Measurements from ENCODE around the gene ACTN4. TPM values are rescaled to one million over a fixed set of nuclear protein-coding genes. Genes with fewer than 3 reads are reported as not detected.
"Not testable (repeated sequence)": the region's sequence is repeated elsewhere in the genome, so short reads cannot be mapped to it uniquely, and the experiment has no call there.

ACTN4 gene
- total and polyA plus RNA-seq, 2 donors (not counting 1 experiment from before 2014, with no cell fraction given), result 127 to 683 TPM

GRCh38 chr19:38629568-38629967, 17.9 kb upstream of the ACTN4 start:
- peaks cover 14% of the 10 kb centered on the region for H3K36me3 ChIP-seq (ENCODE audit: control insufficient read depth, insufficient read depth, low read length)
- H4K20me1 ChIP-seq (ENCODE audit: control insufficient read depth, extremely low read depth, insufficient read depth, low read length), result no peaks in the 10 kb centered on the region
- H3K4me1 ChIP-seq (ENCODE audit: control insufficient read depth, extremely low read depth, insufficient read depth, low read length), result no peaks in the 10 kb centered on the region
- no peak for DNase-seq (ENCODE audit: low read depth in 2 of 2)
- no peaks in the 10 kb centered on the region for H3K27me3 ChIP-seq (ENCODE audit: control insufficient read depth, insufficient read depth, low read length)
- no peak overlapping the region for H3K27ac ChIP-seq (ENCODE audit: insufficient read depth, low read length)
- H3K79me2 ChIP-seq (ENCODE audit: control insufficient read depth, insufficient read depth, low read length), result no peaks in the 10 kb centered on the region
- no peak overlapping the region for H3K9ac ChIP-seq (ENCODE audit: insufficient read depth, low read length)
- no peak overlapping the region for H2AFZ ChIP-seq (ENCODE audit: low read length)
- no peak overlapping the region for H3K4me2 ChIP-seq (ENCODE audit: extremely low read depth, insufficient read depth, low read length)
- TF ChIP-seq CTCF (conservative IDR thresholded peaks at IDR 0.05 in 1 of 2, IDR thresholded peaks at IDR 0.05 in 1 of 2; ENCODE audit: low read depth in 1 of 2, low read length in 2 of 2) (no peak), EZH2 (IDR thresholded peaks at IDR 0.05; ENCODE audit: low read length, missing control alignments) (no peak)
- H3K9me3 ChIP-seq (ENCODE audit: control insufficient read depth, insufficient read depth, low read depth, low read length), result no peaks in the 10 kb centered on the region
- no peak overlapping the region for H3K4me3 ChIP-seq (replicated peaks in 1 of 4; ENCODE audit: control extremely low read depth in 1 of 4, insufficient read depth in 1 of 4, low read depth in 3 of 4, low read length in 4 of 4)

- DNase-seq (ENCODE audit: low read depth in 2 of 2); H3K4me3 ChIP-seq (replicated peaks in 1 of 4; ENCODE audit: control extremely low read depth in 1 of 4, insufficient read depth in 1 of 4, low read depth in 3 of 4, low read length in 4 of 4); H3K79me2 ChIP-seq (ENCODE audit: control insufficient read depth, insufficient read depth, low read length); H3K9me3 ChIP-seq (ENCODE audit: control insufficient read depth, insufficient read depth, low read depth, low read length); H3K4me1 ChIP-seq (ENCODE audit: control insufficient read depth, extremely low read depth, insufficient read depth, low read length); H2AFZ ChIP-seq (ENCODE audit: low read length); H3K27ac ChIP-seq (ENCODE audit: insufficient read depth, low read length); H3K9ac ChIP-seq (ENCODE audit: insufficient read depth, low read length); H3K4me2 ChIP-seq (ENCODE audit: extremely low read depth, insufficient read depth, low read length); H4K20me1 ChIP-seq (ENCODE audit: control insufficient read depth, extremely low read depth, insufficient read depth, low read length); H3K27me3 ChIP-seq (ENCODE audit: control insufficient read depth, insufficient read depth, low read length): not testable (repeated sequence)
- peaks cover 17% of the 10 kb centered on the region for H3K36me3 ChIP-seq (ENCODE audit: control insufficient read depth, insufficient read depth, low read length)
Measured at GRCh38 chr19:38631301-38631700, 16.1 kb upstream of the ACTN4 start.

DNA sequence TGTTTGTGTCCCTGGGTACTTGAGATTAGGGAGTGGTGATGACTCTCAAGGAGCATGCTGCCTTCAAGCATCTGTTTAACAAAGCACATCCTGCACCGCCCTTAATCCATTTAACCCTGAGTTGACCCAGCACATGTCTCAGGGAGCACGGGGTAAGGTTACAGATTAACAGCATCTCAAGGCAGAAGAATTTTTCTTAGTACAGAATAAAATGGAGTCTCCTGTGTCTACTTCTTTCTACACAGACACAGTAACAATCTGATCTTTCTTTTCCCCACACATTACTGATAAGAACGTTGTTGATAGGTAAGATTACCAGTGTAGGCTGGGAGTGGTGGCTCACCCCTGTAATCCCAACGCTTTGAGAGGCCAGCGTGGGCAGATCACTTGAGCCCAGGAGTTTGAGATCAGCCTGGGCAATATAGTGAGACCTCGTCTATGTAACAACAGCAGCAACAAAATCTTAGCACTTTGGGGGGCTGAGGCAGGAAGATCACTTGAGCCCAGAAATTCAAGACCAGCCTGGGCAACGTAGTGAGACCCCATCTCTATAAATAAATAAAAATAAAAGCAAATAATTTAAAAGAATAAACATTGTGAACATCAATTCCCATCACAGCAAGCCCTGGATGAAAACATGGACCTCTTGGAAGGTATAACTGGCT, 15.5 kb upstream of the ACTN4 start:
- peaks cover 17% of the 10 kb centered on the region for H3K36me3 ChIP-seq (ENCODE audit: control insufficient read depth, insufficient read depth, low read length)
- not testable (repeated sequence) for H3K9me3 ChIP-seq (ENCODE audit: control insufficient read depth, insufficient read depth, low read depth, low read length); H3K79me2 ChIP-seq (ENCODE audit: control insufficient read depth, insufficient read depth, low read length); H3K9ac ChIP-seq (ENCODE audit: insufficient read depth, low read length); H2AFZ ChIP-seq (ENCODE audit: low read length); H4K20me1 ChIP-seq (ENCODE audit: control insufficient read depth, extremely low read depth, insufficient read depth, low read length); H3K4me3 ChIP-seq (replicated peaks in 1 of 4; ENCODE audit: control extremely low read depth in 1 of 4, insufficient read depth in 1 of 4, low read depth in 3 of 4, low read length in 4 of 4); H3K27me3 ChIP-seq (ENCODE audit: control insufficient read depth, insufficient read depth, low read length); H3K4me1 ChIP-seq (ENCODE audit: control insufficient read depth, extremely low read depth, insufficient read depth, low read length); H3K4me2 ChIP-seq (ENCODE audit: extremely low read depth, insufficient read depth, low read length); DNase-seq (ENCODE audit: low read depth in 2 of 2); H3K27ac ChIP-seq (ENCODE audit: insufficient read depth, low read length)

GRCh38 chr19:38632476-38633213, 14.8 kb upstream of the ACTN4 start:
- H3K27me3 ChIP-seq (ENCODE audit: control insufficient read depth, insufficient read depth, low read length), result no peaks in the 10 kb centered on the region
- H2AFZ ChIP-seq (ENCODE audit: low read length), result no peak overlapping the region
- peaks cover 19% of the 10 kb centered on the region for H3K36me3 ChIP-seq (ENCODE audit: control insufficient read depth, insufficient read depth, low read length)
- no peak overlapping the region for H3K4me3 ChIP-seq (replicated peaks in 1 of 4; ENCODE audit: control extremely low read depth in 1 of 4, insufficient read depth in 1 of 4, low read depth in 3 of 4, low read length in 4 of 4)
- H3K9ac ChIP-seq (ENCODE audit: insufficient read depth, low read length), result no peak overlapping the region
- H3K9me3 ChIP-seq (ENCODE audit: control insufficient read depth, insufficient read depth, low read depth, low read length), result no peaks in the 10 kb centered on the region
- no peak overlapping the region for H3K4me2 ChIP-seq (ENCODE audit: extremely low read depth, insufficient read depth, low read length)
- TF ChIP-seq CTCF (conservative IDR thresholded peaks at IDR 0.05 in 1 of 2, IDR thresholded peaks at IDR 0.05 in 1 of 2; ENCODE audit: low read depth in 1 of 2, low read length in 2 of 2) (no peak), EZH2 (IDR thresholded peaks at IDR 0.05; ENCODE audit: low read length, missing control alignments) (no peak)
- no peak overlapping the region for H3K27ac ChIP-seq (ENCODE audit: insufficient read depth, low read length)
- no peaks in the 10 kb centered on the region for H3K4me1 ChIP-seq (ENCODE audit: control insufficient read depth, extremely low read depth, insufficient read depth, low read length)
- no peak for DNase-seq (ENCODE audit: low read depth in 2 of 2)
- no peaks in the 10 kb centered on the region for H3K79me2 ChIP-seq (ENCODE audit: control insufficient read depth, insufficient read depth, low read length)
- no peaks in the 10 kb centered on the region for H4K20me1 ChIP-seq (ENCODE audit: control insufficient read depth, extremely low read depth, insufficient read depth, low read length)

Measured in fibroblast of lung (primary cell).